OCI-LY1 (cell line): ENCODE results near the gene EPHA7.

Experiments used
- H2AFZ ChIP-seq: fragments of 200-600 bp; sonication (generic), shearing (Covaris generic); 2 replicates; pipeline ENCODE4 v1.6.0; 2014; ENCODE audit warnings: antibody characterized with exemption, mild to moderate bottlenecking, low read length
- H3F3A ChIP-seq: fragments of 200-600 bp; sonication (generic), shearing (Covaris generic); 2 replicates; pipeline ENCODE4 v1.6.0; 2014; ENCODE audit warnings: mild to moderate bottlenecking, antibody characterized with exemption, low read length, moderate library complexity; ENCODE audit not compliant: insufficient read depth
- H3K27ac ChIP-seq: fragments of 200-600 bp; sonication (generic); 2 replicates; pipeline ENCODE4 v1.5.1; 2014; ENCODE audit warnings: low read length, mixed run types, mild to moderate bottlenecking, low read depth; ENCODE audit not compliant: poor library complexity, severe bottlenecking
- H3K27me3 ChIP-seq: fragments of 200-600 bp; sonication (generic); 2 replicates; pipeline ENCODE4 v1.6.0; 2014; ENCODE audit warnings: antibody characterized with exemption, mild to moderate bottlenecking, low read length, moderate library complexity; ENCODE audit not compliant: insufficient read depth
- H3K36me3 ChIP-seq: fragments of 200-600 bp; sonication (generic); 2 replicates; pipeline ENCODE4 v1.6.1; 2014; ENCODE audit warnings: mild to moderate bottlenecking, antibody characterized with exemption, low read length, moderate library complexity, mixed read lengths; ENCODE audit not compliant: insufficient read depth
- H3K4me1 ChIP-seq: fragments of 200-600 bp; sonication (generic); 2 replicates; pipeline ENCODE4 v1.5.1; 2014; ENCODE audit warnings: mild to moderate bottlenecking, low read length, moderate library complexity; ENCODE audit not compliant: insufficient read depth, severe bottlenecking
- H3K4me2 ChIP-seq: fragments of 200-600 bp; sonication (generic), shearing (Covaris generic); 2 replicates; pipeline ENCODE4 v1.6.1; 2014; ENCODE audit warnings: low read length
- H3K4me3 ChIP-seq: fragments of 200-600 bp; sonication (generic); 2 replicates; pipeline ENCODE4 v1.5.1; 2014; ENCODE audit warnings: low read length, low read depth, mild to moderate bottlenecking, mixed read lengths; ENCODE audit not compliant: poor library complexity, severe bottlenecking
- H3K79me2 ChIP-seq: fragments of 200-600 bp; shearing (Covaris generic); 2 replicates; pipeline ENCODE4 v1.6.1; 2016; ENCODE audit warnings: mixed run types, low read length, mixed read lengths; ENCODE audit not compliant: insufficient read depth
- H3K9ac ChIP-seq: fragments of 200-600 bp; sonication (generic), shearing (Covaris generic); 2 replicates; pipeline ENCODE4 v1.6.1; 2014; ENCODE audit warnings: mild to moderate bottlenecking, low read length, mixed read lengths
- H3K9me2 ChIP-seq: fragments of 200-600 bp; sonication (generic), shearing (Covaris generic); 2 replicates; pipeline ENCODE4 v1.6.1; 2014; ENCODE audit warnings: low read depth, mild to moderate bottlenecking, low read length, mixed read lengths
- H3K9me3 ChIP-seq: fragments of 200-600 bp; shearing (Covaris generic); 2 replicates; pipeline ENCODE4 v1.6.1; 2014; ENCODE audit warnings: low read length, mixed read lengths
- H4K20me1 ChIP-seq: fragments of 200-600 bp; sonication (generic), shearing (Covaris generic); 2 replicates; pipeline ENCODE4 v1.6.0; 2016; ENCODE audit warnings: mild to moderate bottlenecking, low read length; ENCODE audit not compliant: insufficient read depth
- CTCF ChIP-seq: fragments of 200-600 bp; sonication (generic), shearing (Covaris generic); IDR thresholded peaks from 2 replicates; pipeline ENCODE4 v1.5.1; 2017; ENCODE audit warnings: mild to moderate bottlenecking, antibody characterized with exemption, low read length, moderate library complexity, mixed read lengths
- EZH2 ChIP-seq: fragments of 200-600 bp; sonication (generic), shearing (Covaris generic); IDR thresholded peaks from 2 replicates; pipeline ENCODE4 v1.8.0; 2017; ENCODE audit warnings: borderline replicate concordance, mixed run types, mild to moderate bottlenecking, antibody characterized with exemption, low read length, moderate library complexity, mixed read lengths

EPHA7 gene

GRCh38 chr6:93222071-93222851 is 197.1 kb downstream of the EPHA7 start:
- no peaks in the 10 kb centered on the region for H3K36me3 ChIP-seq
- H3K4me3 ChIP-seq: no peak overlapping the region
- H3K79me2 ChIP-seq: no peaks in the 10 kb centered on the region
- H4K20me1 ChIP-seq: no peaks in the 10 kb centered on the region
- no peaks in the 10 kb centered on the region for H3F3A ChIP-seq
- H3K4me2 ChIP-seq: no peak overlapping the region
- H2AFZ ChIP-seq: no peak overlapping the region
- H3K9ac ChIP-seq: no peak overlapping the region
- no peaks in the 10 kb centered on the region for H3K4me1 ChIP-seq
- no peaks in the 10 kb centered on the region for H3K9me2 ChIP-seq
- no peak overlapping the region for H3K27ac ChIP-seq
- H3K9me3 ChIP-seq: no peaks in the 10 kb centered on the region
- TF ChIP-seq CTCF (no peak), EZH2 (no peak)
- H3K27me3 ChIP-seq: no peaks in the 10 kb centered on the region

GRCh38 chr6:93219447-93219846 is 199.9 kb downstream of the EPHA7 start:
- no peak overlapping the region for H2AFZ ChIP-seq
- H3K4me3 ChIP-seq: no peak overlapping the region

GRCh38 chr6:93218096-93218495 is 201.3 kb downstream of the EPHA7 start:
- H3K4me3 ChIP-seq: no peak overlapping the region
- H2AFZ ChIP-seq: no peak overlapping the region
- no peak overlapping the region for H3K4me2 ChIP-seq
- H3K4me1 ChIP-seq: no peaks in the 10 kb centered on the region
- H3K27me3 ChIP-seq: no peaks in the 10 kb centered on the region
- H3F3A ChIP-seq: no peaks in the 10 kb centered on the region
- TF ChIP-seq EZH2 (no peak), CTCF (no peak)
- no peak overlapping the region for H3K9ac ChIP-seq
- no peaks in the 10 kb centered on the region for H3K9me3 ChIP-seq
- no peaks in the 10 kb centered on the region for H3K79me2 ChIP-seq
- no peaks in the 10 kb centered on the region for H3K9me2 ChIP-seq
- no peaks in the 10 kb centered on the region for H3K36me3 ChIP-seq
- no peak overlapping the region for H3K27ac ChIP-seq
- no peaks in the 10 kb centered on the region for H4K20me1 ChIP-seq

More at GRCh38 chr6:93219447-93219846, 199.9 kb downstream of the EPHA7 start:
- no peak for TF ChIP-seq EZH2
- no peak for TF ChIP-seq CTCF
- Histone ChIP-seq H4K20me1 (no peaks in the 10 kb centered on the region), H3K4me2 (no peak overlapping the region), H3K9me2 (no peaks in the 10 kb centered on the region), H3K9ac (no peak overlapping the region), H3K27me3 (no peaks in the 10 kb centered on the region), H3K36me3 (no peaks in the 10 kb centered on the region), H3K27ac (no peak overlapping the region), H3F3A (no peaks in the 10 kb centered on the region), H3K4me1 (no peaks in the 10 kb centered on the region), H3K9me3 (no peaks in the 10 kb centered on the region), H3K79me2 (no peaks in the 10 kb centered on the region)
